Measurements from ENCODE around the gene TRIB2.

- no peak for TF ChIP-seq TAF1 (IDR thresholded peaks at IDR 0.05; ENCODE audit: borderline replicate concordance, insufficient read depth, low read length)
- no peak for TF ChIP-seq POLR2AphosphoS5 (IDR thresholded peaks at IDR 0.05; ENCODE audit: low read depth, low read length)
- no peak for TF ChIP-seq SIN3A (IDR thresholded peaks at IDR 0.05; ENCODE audit: borderline replicate concordance, insufficient read depth, low read length)
- no peak for TF ChIP-seq REST (IDR thresholded peaks at IDR 0.05; ENCODE audit: insufficient read depth in 1 of 2, low read depth in 2 of 2, low read length in 2 of 2)
These were observed 17.1 kb downstream of the TRIB2 start for GRCh38 chr2:12733846-12734245.
